HuH-7.5 (cell line): ENCODE data around the gene MSH3.

Experiments
- DNase-seq: peaks from one replicate; pipeline ENCODE4 v3.0.0; 2011; ENCODE audit warnings: low spot score

The MSH3 gene

DNA sequence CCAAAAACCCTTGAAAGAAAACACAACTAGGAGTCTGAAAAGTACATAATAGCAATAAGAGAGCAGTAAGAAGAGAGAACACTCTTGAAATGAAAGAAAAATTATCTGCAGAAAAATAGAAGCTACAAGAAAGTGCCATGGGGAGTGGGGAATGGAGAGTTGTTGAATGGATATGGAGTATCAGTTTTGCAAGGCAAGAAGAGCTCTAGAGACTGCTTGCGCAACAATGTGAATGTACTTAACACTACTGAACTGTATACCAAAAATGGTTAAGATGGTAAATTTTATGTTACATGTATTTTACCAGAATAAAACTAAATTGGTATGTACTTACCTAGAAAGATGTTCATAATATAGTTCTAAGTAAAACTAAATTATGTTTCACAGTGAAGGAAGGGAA, 251.0 kb downstream of the MSH3 start:
- DNase-seq: no peak

- no peak for DNase-seq
Observed at GRCh38 chr5:80912479-80912878, 258.0 kb downstream of the MSH3 start.

DNA sequence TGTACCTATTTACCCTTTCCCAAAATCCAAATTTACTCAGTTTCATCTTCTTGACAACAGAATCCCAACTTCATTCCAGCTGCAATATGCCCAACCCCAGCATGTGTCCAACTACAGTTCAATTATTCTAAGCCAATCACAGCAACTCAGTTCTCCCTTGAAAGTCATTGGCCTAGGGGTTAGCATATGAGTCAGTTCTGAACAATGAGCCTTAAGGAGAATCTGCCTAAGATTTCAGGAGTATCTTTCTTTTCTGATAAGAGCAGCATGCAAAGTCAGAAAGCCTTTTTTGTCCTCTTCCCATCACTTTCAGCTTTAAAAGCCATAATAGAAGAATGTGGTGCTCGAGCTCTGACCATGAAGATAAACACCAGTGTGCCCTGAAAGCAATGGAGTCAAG, 261.3 kb downstream of the MSH3 start:
- DNase-seq: no peak

DNA sequence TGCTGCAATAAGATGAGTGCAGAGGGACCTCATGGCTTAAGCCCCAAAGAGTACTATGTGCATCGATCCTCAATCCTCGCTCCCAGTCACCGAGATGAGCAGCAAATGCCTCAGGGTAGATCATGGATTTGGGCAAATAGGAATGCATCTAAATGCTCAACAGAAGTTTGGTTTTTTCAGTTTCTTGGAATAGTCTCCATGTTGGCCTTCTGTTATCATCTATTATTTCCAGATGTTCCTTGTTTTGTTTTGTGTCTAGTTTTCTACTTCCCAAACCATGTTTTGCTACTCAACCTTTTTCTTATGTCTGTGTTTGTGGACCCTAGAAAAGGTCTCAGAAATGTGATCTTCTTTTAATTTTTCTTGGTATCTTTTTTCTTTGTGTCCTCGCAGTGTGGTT, 262.2 kb downstream of the MSH3 start:
- no peak for DNase-seq

DNA sequence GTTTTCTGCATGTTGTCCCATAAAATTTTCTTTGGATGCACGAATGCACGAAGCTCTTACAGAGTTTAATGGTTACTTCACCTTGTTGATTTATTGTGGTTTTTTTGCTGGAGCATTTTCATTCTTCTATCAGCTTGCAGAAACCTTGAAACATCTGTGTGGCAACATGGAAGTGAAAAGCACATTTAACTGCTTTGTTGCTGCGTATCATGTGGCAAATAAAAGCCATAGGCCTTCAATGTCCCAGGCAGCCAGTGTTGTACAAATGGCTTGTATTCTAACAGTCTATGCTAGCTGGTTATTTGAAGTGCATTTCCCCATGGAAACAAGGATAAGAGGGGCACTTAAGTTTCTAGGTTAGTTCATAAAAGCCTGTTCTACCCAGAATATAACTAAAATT, 263.2 kb downstream of the MSH3 start:
- no peak for DNase-seq

DNA sequence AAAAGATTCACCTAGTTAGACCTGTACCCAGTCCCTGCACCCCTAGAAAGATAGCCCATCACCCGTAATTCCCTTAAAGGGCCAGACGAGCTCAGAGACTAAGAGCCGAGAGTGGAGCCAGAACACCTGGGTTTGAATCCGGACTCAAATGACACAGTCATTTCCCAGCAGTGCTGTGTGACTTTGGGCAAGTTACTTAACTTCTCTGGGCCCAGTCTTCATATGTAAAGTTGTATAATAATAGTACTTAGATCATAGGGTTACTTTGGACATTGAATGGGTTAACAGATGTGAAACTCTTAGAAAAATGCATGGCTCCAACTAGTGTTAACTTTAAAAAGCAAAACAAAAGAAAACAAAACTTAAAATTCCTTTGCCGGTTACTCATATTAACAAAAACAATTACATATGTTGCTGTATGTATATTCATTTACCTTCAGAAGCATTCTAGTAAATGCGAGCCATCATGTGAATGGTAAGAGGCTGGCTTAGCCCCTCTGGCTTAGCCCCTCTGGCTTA, 265.3 kb downstream of the MSH3 start:
- no peak for DNase-seq

DNA sequence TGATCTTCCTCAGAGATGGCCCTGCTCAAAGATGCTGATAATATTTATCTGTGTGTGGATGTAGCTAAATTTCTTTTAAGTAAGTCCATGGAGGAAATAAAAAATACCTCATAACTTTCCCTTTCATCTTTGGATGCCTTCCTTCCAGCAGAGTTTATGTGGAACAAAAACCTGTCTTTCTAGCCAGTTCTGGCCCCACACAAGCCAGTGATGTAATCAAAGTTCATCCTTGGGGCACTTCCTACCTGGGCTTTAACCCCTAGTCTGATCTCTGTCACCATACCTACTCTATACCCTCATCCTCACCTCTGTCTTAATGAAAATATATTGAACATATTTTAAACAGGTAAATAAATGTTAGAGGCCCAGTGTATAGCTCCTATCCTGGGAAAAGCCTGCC, 265.9 kb downstream of the MSH3 start:
- DNase-seq: no peak

DNA sequence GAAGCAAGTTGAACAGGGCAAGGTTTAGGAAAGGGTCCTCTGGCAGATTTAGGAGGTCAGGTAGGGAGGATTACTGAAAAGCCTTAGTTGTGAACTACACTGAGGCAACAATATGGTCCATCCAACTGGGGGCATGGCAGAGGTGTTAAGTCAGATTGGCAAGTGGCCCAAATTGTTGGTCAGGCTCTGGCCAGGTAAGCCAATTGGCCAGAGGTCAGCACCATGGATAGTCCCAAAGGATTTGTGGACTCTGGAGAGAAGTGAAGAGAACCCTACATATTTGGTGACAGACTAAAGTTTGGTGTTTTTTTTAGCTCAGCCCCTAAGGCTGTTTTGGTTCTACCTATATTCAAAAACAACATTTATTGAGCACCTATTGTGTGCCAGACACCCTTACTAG, 266.6 kb downstream of the MSH3 start:
- DNase-seq: no peak

GRCh38 chr5:80925931-80926330, 271.5 kb downstream of the MSH3 start:
- DNase-seq: no peak
